Stimulated activated memory B cell treated with anti-CD40 and anti-IgM and Interleukin-4, amounts not matched to agents 10 μg/mL and 1 μg/mL and 100 μg/mL, for 72 hours (primary cell): ENCODE measurements around the gene TBCD.
A peak's percentile ranks its signal among the peaks of the same experiment; 100 is the strongest.

Source experiments
- ATAC-seq: fragments of 150-1000 bp; cut with Tn5 transposase; 2 replicates; pipeline ENCODE4 v1.10.0; 2021
- H3K27ac Mint-ChIP-seq: one replicate; pipeline ENCODE4 v1.8.0; 2022; ENCODE audit warnings: mild to moderate bottlenecking, mixed read lengths
- H3K27me3 Mint-ChIP-seq: one replicate; pipeline ENCODE4 v1.8.0; 2022; ENCODE audit warnings: mixed read lengths
- H3K36me3 Mint-ChIP-seq: one replicate; pipeline ENCODE4 v1.8.0; 2022; ENCODE audit warnings: mixed read lengths
- H3K4me1 Mint-ChIP-seq: one replicate; pipeline ENCODE4 v1.8.0; 2022; ENCODE audit warnings: mixed read lengths
- H3K4me3 Mint-ChIP-seq: one replicate; pipeline ENCODE4 v1.8.0; 2022; ENCODE audit warnings: mild to moderate bottlenecking, moderate library complexity, mixed read lengths
- H3K9me3 Mint-ChIP-seq: one replicate; pipeline ENCODE4 v1.8.0; 2022; ENCODE audit warnings: mixed read lengths

Gene TBCD

DNA sequence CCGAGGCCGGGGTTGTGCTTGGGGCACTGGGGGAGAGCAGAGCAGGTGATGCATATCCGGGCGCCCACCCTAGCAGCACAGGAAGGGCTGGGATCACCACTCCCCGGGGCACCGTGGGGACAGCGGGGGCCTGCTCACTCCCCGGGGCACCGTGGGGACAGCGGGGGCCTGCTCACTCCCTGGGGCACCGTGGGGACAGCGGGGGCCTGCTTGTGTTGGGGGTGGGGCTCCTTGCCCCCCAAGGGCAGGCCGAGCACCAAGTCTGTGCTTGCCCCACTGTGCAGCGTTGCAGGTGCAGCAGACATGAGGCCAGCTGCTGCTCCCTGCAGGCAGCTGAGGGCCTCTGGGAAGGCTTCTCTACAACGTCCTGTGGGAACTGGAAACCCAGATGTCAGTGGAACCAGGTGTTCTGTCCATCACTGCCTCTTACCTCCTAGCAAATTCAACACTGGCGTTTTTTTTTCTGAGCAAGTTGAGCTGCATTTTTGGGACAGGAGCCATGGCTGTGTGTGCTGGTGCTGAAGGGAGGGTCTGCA, 112.9 kb downstream of the TBCD start:
- H3K9me3 Mint-ChIP-seq: no peaks in the 10 kb centered on the region
- peaks cover 10% of the 10 kb centered on the region for H3K27me3 Mint-ChIP-seq
- peaks cover 5% of the 10 kb centered on the region for H3K36me3 Mint-ChIP-seq
- ATAC-seq: no peak
- H3K27ac Mint-ChIP-seq: peak overlapping the region; percentile 100
- peak overlapping the region; percentile 72 for H3K4me3 Mint-ChIP-seq
- H3K4me1 Mint-ChIP-seq: peaks cover 88% of the 10 kb centered on the region

DNA sequence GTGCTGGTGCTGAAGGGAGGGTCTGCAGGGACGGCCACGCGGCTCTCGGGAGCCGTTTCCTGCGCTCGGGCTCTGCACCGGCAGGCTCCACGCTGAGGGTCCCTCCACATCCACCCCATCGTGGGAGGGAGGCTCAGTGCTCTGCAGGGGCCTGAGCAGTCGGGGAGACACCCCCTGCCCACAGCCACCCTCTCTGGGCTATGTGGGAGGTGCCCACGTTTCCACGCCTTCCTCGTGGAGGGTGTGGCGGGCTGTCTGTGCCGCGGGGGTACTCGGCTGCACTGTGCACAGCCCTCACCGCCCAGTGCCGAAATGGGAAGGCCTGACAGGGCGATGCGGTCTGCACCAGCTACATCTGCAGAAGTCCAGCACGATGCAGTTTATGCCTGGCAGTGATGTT, 113.4 kb downstream of the TBCD start:
- H3K4me1 Mint-ChIP-seq: peaks cover 88% of the 10 kb centered on the region
- H3K4me3 Mint-ChIP-seq: no peak overlapping the region
- H3K36me3 Mint-ChIP-seq: peaks cover 8% of the 10 kb centered on the region
- no peaks in the 10 kb centered on the region for H3K9me3 Mint-ChIP-seq
- no peak for ATAC-seq
- H3K27me3 Mint-ChIP-seq: peaks cover 10% of the 10 kb centered on the region
- peak overlapping the region; percentile 100 for H3K27ac Mint-ChIP-seq

DNA sequence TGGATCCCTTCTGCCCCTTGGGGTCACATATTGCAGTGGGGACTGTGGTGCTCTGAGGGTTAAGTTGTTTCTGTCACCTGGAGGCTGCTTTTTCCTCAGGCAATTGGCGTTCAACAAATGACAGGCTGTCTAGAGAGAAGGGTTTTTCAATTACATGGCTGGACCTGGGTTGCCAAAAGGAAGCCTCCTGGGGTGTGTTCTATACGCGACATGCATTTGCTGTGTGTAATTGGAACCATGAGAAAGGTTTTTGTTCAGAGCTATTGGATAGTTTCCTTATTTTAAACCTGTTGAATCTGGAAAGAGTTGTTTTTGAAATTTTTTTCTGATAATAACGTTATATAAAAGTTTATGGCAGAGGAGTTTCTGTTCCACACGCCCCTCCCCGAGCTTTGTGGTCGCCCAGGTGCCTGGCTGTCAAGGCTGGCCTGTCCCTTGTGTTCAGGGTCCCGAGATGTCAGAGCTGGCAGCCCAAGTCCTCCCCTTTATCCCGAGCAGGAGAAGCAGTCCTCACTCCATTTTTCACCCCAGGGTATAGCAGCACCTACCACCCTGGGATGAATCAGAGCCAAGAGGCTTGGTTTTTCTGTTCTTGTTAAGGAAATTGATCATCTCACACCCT, 114.0 kb downstream of the TBCD start:
- H3K36me3 Mint-ChIP-seq: peaks cover 14% of the 10 kb centered on the region
- no peak overlapping the region for H3K27ac Mint-ChIP-seq
- H3K9me3 Mint-ChIP-seq: no peaks in the 10 kb centered on the region
- peaks cover 88% of the 10 kb centered on the region for H3K4me1 Mint-ChIP-seq
- no peak for ATAC-seq
- peaks cover 10% of the 10 kb centered on the region for H3K27me3 Mint-ChIP-seq
- H3K4me3 Mint-ChIP-seq: no peak overlapping the region

DNA sequence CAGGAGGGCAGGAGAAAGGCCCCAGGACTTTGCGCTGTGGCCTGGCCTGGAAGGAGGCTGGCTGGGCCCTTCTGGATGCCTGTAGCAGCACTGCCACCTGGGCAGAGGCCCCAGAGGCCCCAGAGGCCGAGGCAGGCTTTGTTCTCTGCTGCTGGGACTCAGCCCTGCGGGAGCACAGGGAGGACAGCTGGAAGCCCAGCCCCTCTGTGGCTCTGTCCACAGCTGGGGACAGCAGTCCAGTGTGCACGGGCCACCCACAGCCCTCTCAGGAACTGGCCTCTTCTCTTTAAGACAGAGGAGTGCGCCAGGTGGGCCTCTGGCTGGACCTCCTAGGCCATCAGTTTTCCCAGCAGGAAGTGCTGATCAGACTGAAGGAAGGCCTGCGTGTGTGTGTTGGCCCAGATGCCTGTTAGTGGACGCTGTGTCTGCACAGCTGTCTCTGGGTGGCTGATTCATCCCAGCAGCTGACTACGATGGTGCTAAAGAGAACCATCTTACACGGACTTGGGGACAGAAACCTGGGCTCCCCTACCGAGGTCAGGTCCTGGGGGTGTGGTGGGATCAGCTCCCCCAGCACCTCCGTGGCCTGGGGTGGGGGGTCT, 114.8 kb downstream of the TBCD start:
- Mint-ChIP-seq H3K9me3 (no peaks in the 10 kb centered on the region), H3K27me3 (peaks cover 10% of the 10 kb centered on the region), H3K27ac (no peak overlapping the region), H3K36me3 (peaks cover 14% of the 10 kb centered on the region), H3K4me1 (peaks cover 89% of the 10 kb centered on the region), H3K4me3 (no peak overlapping the region)
- ATAC-seq: no peak

DNA sequence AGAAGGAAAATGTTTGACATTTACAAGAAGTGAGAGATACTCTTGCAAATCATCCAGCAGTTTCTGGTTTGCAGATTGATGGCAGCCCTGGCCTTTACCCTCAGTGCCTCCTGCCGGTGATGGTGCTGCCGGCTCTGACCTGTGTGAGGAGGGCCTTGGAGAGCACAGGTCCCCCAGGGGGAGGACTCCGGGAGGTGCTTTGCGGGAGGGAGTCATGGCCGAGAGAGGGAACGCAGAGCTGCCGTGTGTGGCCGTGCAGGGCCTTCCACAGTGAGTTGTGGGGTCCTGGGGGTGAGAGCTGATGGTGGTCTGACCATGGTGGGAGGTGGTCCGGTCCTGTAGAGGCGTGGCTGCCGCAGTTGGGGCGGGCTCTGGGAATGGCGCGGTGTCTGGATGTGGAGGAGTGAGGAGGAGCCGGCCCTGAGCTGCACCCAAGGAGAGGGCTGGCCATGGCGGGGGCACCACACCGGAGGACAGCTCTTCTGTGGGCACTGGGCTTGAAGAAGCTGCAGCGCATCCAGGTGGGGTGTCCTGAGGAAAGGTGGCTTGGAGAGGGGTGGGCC, 116.0 kb downstream of the TBCD start:
- H3K9me3 Mint-ChIP-seq: no peaks in the 10 kb centered on the region
- peaks cover 10% of the 10 kb centered on the region for H3K27me3 Mint-ChIP-seq
- peaks cover 89% of the 10 kb centered on the region for H3K4me1 Mint-ChIP-seq
- no peak for ATAC-seq
- peak overlapping the region; percentile 51 for H3K27ac Mint-ChIP-seq
- H3K36me3 Mint-ChIP-seq: peaks cover 10% of the 10 kb centered on the region
- H3K4me3 Mint-ChIP-seq: no peak overlapping the region

DNA sequence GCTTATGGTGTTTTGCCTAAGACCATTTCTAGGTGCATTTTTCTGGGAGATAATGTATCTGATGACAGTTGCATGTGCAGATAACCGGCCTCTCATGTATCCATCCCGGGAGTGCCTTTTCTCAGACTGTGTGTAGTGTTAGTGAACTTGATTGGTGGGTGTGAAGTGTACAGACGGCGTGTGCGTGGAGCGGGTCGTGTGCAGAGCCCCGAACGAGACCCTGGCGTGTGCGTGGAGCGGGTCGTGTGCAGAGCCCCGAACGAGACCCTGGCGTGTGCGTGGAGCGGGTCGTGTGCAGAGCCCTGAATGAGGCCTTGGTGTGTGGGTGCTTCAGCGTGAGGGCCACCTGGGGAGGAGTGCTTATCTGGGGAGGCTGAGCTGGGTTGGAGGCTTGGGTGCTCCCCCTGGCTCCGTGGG, 116.9 kb downstream of the TBCD start:
- no peak for ATAC-seq
- Mint-ChIP-seq H3K4me1 (peaks cover 89% of the 10 kb centered on the region), H3K36me3 (peaks cover 13% of the 10 kb centered on the region), H3K4me3 (no peak overlapping the region), H3K9me3 (no peaks in the 10 kb centered on the region), H3K27me3 (peaks cover 10% of the 10 kb centered on the region), H3K27ac (peak overlapping the region; percentile 51)

DNA sequence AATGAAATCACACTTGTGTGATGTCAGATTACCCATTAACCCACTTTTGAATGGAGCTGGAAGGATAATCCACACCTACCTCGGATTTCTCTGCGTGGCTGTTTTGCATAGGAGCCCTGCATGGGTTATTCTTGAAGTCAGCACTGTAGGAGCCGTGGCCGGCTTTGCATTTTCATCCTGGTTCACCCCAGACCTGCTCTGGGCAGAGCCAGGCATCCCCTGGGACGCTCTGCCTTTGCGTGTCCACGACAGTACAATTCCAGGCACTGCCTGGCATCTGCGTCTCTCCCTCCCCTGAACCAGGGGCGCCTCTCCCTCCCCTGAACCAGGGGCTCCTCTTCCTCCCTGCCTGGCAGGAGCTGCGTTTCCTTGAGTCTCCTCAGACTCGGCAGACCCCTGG, 117.7 kb downstream of the TBCD start:
- Mint-ChIP-seq H3K27ac (peak overlapping the region; percentile 57), H3K4me3 (no peak overlapping the region), H3K27me3 (peaks cover 10% of the 10 kb centered on the region), H3K9me3 (no peaks in the 10 kb centered on the region), H3K36me3 (peaks cover 13% of the 10 kb centered on the region), H3K4me1 (peaks cover 85% of the 10 kb centered on the region)
- ATAC-seq: no peak

DNA sequence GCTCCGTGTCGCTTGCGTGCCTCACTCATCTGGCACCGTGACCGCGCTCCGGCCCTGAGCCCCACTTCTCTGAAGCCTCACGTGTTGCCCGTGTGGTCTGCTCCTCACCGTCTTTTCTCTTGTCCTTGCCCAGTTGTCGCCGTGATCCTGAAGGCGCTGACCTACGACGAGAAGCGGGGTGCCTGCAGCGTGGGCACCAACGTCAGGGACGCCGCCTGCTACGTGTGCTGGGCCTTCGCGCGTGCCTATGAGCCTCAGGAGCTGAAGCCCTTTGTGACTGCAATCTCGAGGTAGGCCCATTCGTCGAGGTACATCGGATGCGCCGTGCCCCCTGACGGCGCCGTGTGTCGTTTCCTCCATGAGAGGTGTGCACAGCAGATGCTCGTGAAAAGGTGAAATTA, 118.2 kb downstream of the TBCD start:
- peaks cover 13% of the 10 kb centered on the region for H3K36me3 Mint-ChIP-seq

DNA sequence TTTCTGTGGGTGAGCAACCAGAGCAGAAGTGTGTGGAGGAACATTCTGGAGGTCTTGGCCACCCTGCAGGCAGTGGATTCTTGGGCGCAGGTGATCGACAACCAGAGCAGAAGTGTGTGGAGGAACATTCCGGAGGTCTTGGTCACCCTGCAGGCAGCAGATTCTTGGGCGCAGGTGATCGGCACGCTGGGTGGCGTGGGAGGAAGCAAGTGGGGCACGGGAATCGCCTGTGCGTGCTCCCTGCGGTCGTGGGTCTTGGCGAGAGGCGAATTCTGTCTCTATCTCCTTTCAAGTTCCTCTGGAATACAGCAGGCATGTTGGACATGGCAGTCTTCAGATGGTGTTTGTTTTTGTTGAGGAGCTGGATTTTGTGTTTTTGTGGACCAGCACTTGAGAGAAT, 118.7 kb downstream of the TBCD start:
- peaks cover 10% of the 10 kb centered on the region for H3K27me3 Mint-ChIP-seq
- ATAC-seq: no peak
- peak overlapping the region; percentile 15 for H3K4me3 Mint-ChIP-seq
- H3K27ac Mint-ChIP-seq: peak overlapping the region; percentile 57
- H3K4me1 Mint-ChIP-seq: peaks cover 75% of the 10 kb centered on the region
- peaks cover 13% of the 10 kb centered on the region for H3K36me3 Mint-ChIP-seq
- no peaks in the 10 kb centered on the region for H3K9me3 Mint-ChIP-seq

More for the DNA sequence above, 118.2 kb downstream of the TBCD start:
- Mint-ChIP-seq H3K9me3 (no peaks in the 10 kb centered on the region), H3K4me1 (peaks cover 80% of the 10 kb centered on the region), H3K27me3 (peaks cover 10% of the 10 kb centered on the region), H3K27ac (peak overlapping the region; percentile 57), H3K4me3 (peak overlapping the region; percentile 15)
- ATAC-seq: no peak

DNA sequence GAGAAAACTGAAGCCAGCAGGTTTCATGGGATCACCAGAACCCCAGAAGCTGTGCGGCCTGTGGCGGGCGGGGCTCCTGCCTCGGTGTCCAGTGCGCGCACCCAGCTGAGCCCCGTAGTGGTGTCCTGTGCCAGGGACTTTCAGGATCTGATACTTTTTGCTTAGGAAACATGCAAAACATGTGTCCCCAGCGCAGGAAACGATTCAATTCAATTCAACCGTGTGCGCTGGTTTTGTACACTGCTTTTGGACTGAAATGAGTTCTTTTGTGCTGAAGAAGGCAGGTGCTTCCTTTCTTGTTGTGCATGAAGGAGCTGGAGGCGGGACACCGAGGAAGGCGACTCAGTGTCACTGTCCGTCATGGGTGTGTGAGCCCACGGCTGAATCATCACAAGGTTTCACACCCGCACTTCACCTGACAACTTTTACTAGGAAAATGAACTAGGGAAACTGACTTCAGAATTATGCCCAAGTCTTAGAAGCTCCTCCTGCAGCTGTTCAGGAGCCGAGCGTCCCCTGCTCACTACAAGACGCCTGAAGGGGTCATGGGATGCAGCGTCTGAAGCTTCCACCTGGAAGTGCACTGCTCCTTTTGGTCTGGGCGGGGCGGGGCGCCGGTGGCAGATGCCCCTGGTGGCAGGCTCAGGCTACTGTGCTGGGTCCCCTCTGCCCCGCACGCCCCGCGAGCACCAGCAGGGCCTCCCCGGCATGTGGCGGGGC, 119.4 kb downstream of the TBCD start:
- peak overlapping the region; percentile 42 for H3K4me3 Mint-ChIP-seq
- peaks cover 13% of the 10 kb centered on the region for H3K36me3 Mint-ChIP-seq
- peak; percentile 96 for ATAC-seq
- H3K27me3 Mint-ChIP-seq: peaks cover 10% of the 10 kb centered on the region
- H3K9me3 Mint-ChIP-seq: no peaks in the 10 kb centered on the region
- peak overlapping the region; percentile 57 for H3K27ac Mint-ChIP-seq
- H3K4me1 Mint-ChIP-seq: peaks cover 69% of the 10 kb centered on the region

DNA sequence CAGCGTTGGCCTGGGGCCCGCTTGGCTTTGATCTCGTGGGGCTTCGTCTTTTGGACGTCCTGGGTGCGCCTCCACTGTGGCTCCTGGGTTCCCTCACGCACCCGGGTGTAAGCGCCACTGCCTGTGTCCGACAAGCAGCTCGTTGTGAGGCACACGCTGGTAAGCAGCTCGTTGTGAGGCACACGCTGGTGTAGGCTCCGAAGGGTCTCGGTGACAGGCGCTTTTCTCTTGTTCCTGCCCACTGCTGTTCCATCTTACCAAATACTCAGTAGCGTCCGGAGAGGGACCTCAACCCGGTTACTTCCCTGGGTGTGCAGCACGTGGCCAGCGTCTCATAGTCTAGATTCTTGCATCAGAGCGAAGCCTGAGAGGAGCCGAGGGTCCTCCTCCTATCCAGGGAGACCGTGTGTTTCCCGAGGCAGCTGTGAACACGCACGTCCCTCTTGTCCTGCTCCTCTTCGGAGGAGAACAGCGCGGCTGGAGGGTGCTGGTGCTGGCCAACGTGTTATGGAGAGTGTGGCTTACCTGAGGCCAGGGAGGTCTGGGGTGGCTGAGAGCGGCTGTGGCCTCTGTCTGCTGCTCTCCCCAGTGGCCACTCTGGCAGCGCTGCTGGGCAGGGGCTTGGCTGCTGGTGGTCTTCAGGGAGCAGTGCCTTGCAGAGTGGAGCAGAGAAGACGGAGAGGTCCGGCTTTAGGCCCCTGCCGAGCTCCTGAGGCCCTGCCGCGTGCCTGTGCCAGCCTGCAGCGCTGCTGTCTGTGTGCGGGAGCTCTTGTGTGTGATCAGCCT, 120.1 kb downstream of the TBCD start:
- no peak for ATAC-seq
- peaks cover 13% of the 10 kb centered on the region for H3K36me3 Mint-ChIP-seq
- peaks cover 10% of the 10 kb centered on the region for H3K27me3 Mint-ChIP-seq
- H3K27ac Mint-ChIP-seq: peak overlapping the region; percentile 57
- no peaks in the 10 kb centered on the region for H3K9me3 Mint-ChIP-seq
- peak overlapping the region; percentile 39 for H3K4me3 Mint-ChIP-seq
- H3K4me1 Mint-ChIP-seq: peaks cover 67% of the 10 kb centered on the region

DNA sequence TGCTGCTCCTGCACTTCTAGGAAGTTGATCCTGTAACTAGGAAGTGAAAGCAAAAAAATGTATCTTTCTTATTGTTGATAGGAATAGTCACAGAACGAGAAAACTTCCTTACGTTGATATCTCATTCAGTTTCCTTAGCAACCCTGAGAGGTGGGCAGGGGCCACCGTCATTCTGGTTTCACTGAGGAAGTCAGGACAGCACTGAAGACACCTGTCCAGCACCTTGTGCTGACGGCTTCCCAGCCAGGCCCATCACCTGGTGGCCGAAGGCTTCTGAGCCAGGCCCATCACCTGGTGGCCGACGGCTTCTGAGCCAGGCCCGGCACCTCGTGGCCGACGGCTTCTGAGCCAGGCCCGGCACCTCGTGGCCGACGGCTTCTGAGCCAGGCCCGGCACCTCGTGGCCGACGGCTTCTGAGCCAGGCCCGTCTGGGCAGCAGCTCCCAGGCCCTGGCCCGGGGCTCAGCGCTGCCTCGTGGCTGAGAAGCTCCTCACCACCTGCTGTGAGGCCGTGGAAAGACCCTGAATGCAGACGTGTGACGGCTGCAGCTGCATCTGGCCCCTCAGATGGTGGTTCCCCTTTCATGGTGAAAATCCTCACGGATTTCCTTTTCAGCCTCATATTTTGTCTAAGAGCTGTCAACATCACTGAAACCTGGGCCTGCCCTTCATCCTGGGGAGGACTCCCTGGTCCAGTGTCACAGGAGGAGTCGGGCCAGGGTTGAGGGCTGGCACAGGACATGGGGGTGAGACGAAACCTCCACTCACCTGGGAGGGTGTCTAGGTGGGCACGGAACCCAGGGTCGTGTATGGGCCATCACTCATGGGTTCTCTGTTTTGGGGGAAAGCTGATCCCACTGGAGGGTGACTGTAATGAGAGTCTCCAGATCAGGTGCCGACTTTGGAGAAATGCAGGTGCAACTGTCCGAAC, 121.0 kb downstream of the TBCD start:
- H3K4me1 Mint-ChIP-seq: peaks cover 59% of the 10 kb centered on the region
- peak; percentile 50 for ATAC-seq
- peaks cover 6% of the 10 kb centered on the region for H3K27me3 Mint-ChIP-seq
- H3K9me3 Mint-ChIP-seq: no peaks in the 10 kb centered on the region
- peak overlapping the region; percentile 57 for H3K27ac Mint-ChIP-seq
- peaks cover 13% of the 10 kb centered on the region for H3K36me3 Mint-ChIP-seq
- no peak overlapping the region for H3K4me3 Mint-ChIP-seq

DNA sequence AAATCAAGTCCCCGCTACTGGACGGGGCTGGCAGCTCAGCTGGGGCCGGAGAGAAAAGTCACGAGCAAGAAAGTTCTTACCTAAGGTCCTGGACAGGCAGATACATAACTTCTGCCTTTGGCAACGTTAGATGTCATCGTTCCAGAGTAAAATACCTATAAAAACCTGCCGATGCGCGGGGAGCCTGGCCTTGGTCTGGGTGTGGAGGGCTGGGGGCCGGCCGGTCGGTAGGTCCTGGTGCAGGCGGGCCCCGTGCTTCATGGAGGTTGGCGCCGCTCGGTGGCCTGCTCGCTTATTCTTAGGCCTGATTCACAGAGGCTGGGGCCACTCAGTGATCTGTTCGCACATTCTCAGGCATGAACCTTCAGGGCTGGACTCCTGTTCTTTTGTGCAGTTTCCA, 121.7 kb downstream of the TBCD start:
- H3K27ac Mint-ChIP-seq: peak overlapping the region; percentile 57
- no peaks in the 10 kb centered on the region for H3K9me3 Mint-ChIP-seq
- no peak overlapping the region for H3K4me3 Mint-ChIP-seq
- H3K27me3 Mint-ChIP-seq: no peaks in the 10 kb centered on the region
- H3K36me3 Mint-ChIP-seq: peaks cover 18% of the 10 kb centered on the region
- H3K4me1 Mint-ChIP-seq: peaks cover 53% of the 10 kb centered on the region
- ATAC-seq: no peak
